Posterior vena cava (tissue), 2 donors: ENCODE measurements around the gene SCN8A. TPM values are rescaled to one million over a fixed set of nuclear protein-coding genes. Genes with fewer than 3 reads are reported as not detected.

Source experiments
- DNase-seq: peaks from one replicate; pipeline ENCODE4 v3.0.0-alpha.2; 2020; ENCODE audit warnings: low spot score
- intact Hi-C, 2 donors: fragments of 100-400 bp; cut with DNase I; formaldehyde crosslinking; loops; one replicate each; pipeline versions ENCODE4 v1.14.1 to v1.14.2; 2022 to 2023
- total RNA-seq, 2 donors: library from RNA; stranded (reverse); fragmentation: NEBNext Ultra II Directional; extraction: Animal tissue kit (Norgen Biotek cat#: 25700); gene quantifications; one replicate each; pipeline ENCODE4 v1.2.1, GENCODE V29; 2021
- donor health status: DM: yes; HTN: yes; CAD: no.
- donor health status: DM: yes; HTN: yes; CAD: no.

The SCN8A gene
- total RNA-seq, 2 donors from 2014 or later: 0.65 to 0.81 TPM

- no peak for DNase-seq
These were observed 158.9 kb downstream of the SCN8A start for GRCh38 chr12:51749986-51750317.

GRCh38 chr12:51751661-51752060 is 160.6 kb downstream of the SCN8A start:
- no peak for DNase-seq
- intact Hi-C loops: no loop called here

More at GRCh38 chr12:51749986-51750317, 158.9 kb downstream of the SCN8A start:
- intact Hi-C loops: no loop called here

- DNase-seq: no peak
- intact Hi-C loops: no loop called here
These were observed 161.3 kb downstream of the SCN8A start for GRCh38 chr12:51752234-51752889.

- DNase-seq: no peak
- intact Hi-C loops: no loop called here
These were observed 163.1 kb downstream of the SCN8A start for GRCh38 chr12:51753980-51754675.

GRCh38 chr12:51755251-51755650 is 164.2 kb downstream of the SCN8A start:
- no peak for DNase-seq
- intact Hi-C loops: no loop called here

- intact Hi-C loops: no loop called here
- DNase-seq: no peak
These were observed 168.1 kb downstream of the SCN8A start for GRCh38 chr12:51759175-51759574.

GRCh38 chr12:51759695-51760094 is 168.7 kb downstream of the SCN8A start:
- intact Hi-C loops: no loop called here
- DNase-seq: no peak

- intact Hi-C loops: no loop called here
- no peak for DNase-seq
These were observed 169.2 kb downstream of the SCN8A start for GRCh38 chr12:51760231-51760630.

GRCh38 chr12:51763743-51764142 is 172.7 kb downstream of the SCN8A start:
- DNase-seq: no peak
- intact Hi-C loops: no loop called here

GRCh38 chr12:51766067-51766676 is 175.1 kb downstream of the SCN8A start:
- intact Hi-C loops: no loop called here
- no peak for DNase-seq

GRCh38 chr12:51771008-51771407 is 180.0 kb downstream of the SCN8A start:
- intact Hi-C loops: loop anchor here in 1 of 2 donors (5.0 kb wide), 1 partner anchor 921 kb away; no protein-coding TSS in a partner anchor
- DNase-seq: no peak

GRCh38 chr12:51773145-51773869 is 182.3 kb downstream of the SCN8A start:
- DNase-seq: no peak
- intact Hi-C loops: loop anchor here in 1 of 2 donors (5.0 kb wide), 1 partner anchor 919 kb away; no protein-coding TSS in a partner anchor

GRCh38 chr12:51774933-51775332 is 183.9 kb downstream of the SCN8A start:
- intact Hi-C loops: loop anchor here in 1 of 2 donors (5.0 kb wide), 1 partner anchor 917 kb away; no protein-coding TSS in a partner anchor
- no peak for DNase-seq

GRCh38 chr12:51777457-51777856 is 186.4 kb downstream of the SCN8A start:
- no peak for DNase-seq
- intact Hi-C loops: no loop called here

GRCh38 chr12:51777973-51778372 is 186.9 kb downstream of the SCN8A start:
- DNase-seq: no peak
- intact Hi-C loops: no loop called here

- intact Hi-C loops: no loop called here
- DNase-seq: no peak
These were observed 188.8 kb downstream of the SCN8A start for GRCh38 chr12:51779876-51780275.

GRCh38 chr12:51784688-51785087 is 193.7 kb downstream of the SCN8A start:
- intact Hi-C loops: no loop called here
- no peak for DNase-seq

- no peak for DNase-seq
- intact Hi-C loops: no loop called here
These were observed 194.9 kb downstream of the SCN8A start for GRCh38 chr12:51785906-51786305.

GRCh38 chr12:51788876-51789275 is 197.8 kb downstream of the SCN8A start:
- DNase-seq: no peak
- intact Hi-C loops: no loop called here

GRCh38 chr12:51792417-51792816 is 201.4 kb downstream of the SCN8A start:
- intact Hi-C loops: no loop called here
- DNase-seq: no peak
